IMR-90 (cell line): ENCODE measurements around the gene ATG101. TPM values are rescaled to one million over a fixed set of nuclear protein-coding genes. Genes with fewer than 3 reads are reported as not detected.

Experiments
- ATAC-seq: fragments of 200-7000 bp; cut with Tn5 transposase; 2 replicates; pipeline ENCODE4 v1.9.1; 2020; ENCODE audit warnings: low read depth, mild to moderate bottlenecking, moderate library complexity
- BruUV-seq: library from RNA; stranded (reverse); fragments of 400-500 nt; replicated peaks from 2 replicates; lab custom pipeline; 2021; lab: Mats Ljungman, UMichigan
- CTCF ChIA-PET: fragments of 300-600 bp; formaldehyde crosslinking; extraction: SDS; loops from one replicate; lab custom pipeline; 2021; ENCODE audit warnings: antibody characterized with exemption; lab: Yijun Ruan, JAX
- POLR2A ChIA-PET: fragments of 300-600 bp; sonication (Branson Sonifier 250); formaldehyde crosslinking; loops from one replicate; lab custom pipeline; 2022; ENCODE audit warnings: antibody characterized with exemption; ENCODE audit not compliant: unreplicated experiment; lab: Charles Lee
- DNase-seq: peaks from one replicate; pipeline ENCODE4 v3.0.0; 2013
- H2AFZ ChIP-seq: replicated peaks from 2 replicates; pipeline ENCODE3; 2013; ENCODE audit warnings: low read length, mild to moderate bottlenecking; ENCODE audit not compliant: poor library complexity
- H2AK5ac ChIP-seq: 2 replicates; pipeline ENCODE4 v1.6.1; 2013; ENCODE audit warnings: low read depth, low read length, inconsistent platforms
- H2AK9ac ChIP-seq: replicated peaks from 2 replicates; pipeline ENCODE3; 2013; ENCODE audit warnings: mild to moderate bottlenecking, low read depth, low read length, moderate library complexity; ENCODE audit not compliant: poor library complexity
- H2BK120ac ChIP-seq: 2 replicates; pipeline ENCODE4 v1.6.1; 2013; ENCODE audit warnings: low read depth, low read length, inconsistent platforms
- H2BK15ac ChIP-seq: 3 replicates; pipeline ENCODE4 v1.6.1; 2013; ENCODE audit warnings: low read depth, low read length, inconsistent platforms
- H2BK20ac ChIP-seq: 2 replicates; pipeline ENCODE4 v1.6.1; 2013; ENCODE audit warnings: low read depth, mild to moderate bottlenecking, inconsistent platforms, low read length, moderate library complexity
- H2BK5ac ChIP-seq: 2 replicates; pipeline ENCODE4 v1.6.1; 2013; ENCODE audit warnings: mild to moderate bottlenecking, low read depth, low read length, inconsistent platforms; ENCODE audit not compliant: poor library complexity, severe bottlenecking
- H3K14ac ChIP-seq: replicated peaks from 2 replicates; pipeline ENCODE4 v1.6.1; 2013; ENCODE audit warnings: low read depth, low read length, inconsistent platforms
- H3K18ac ChIP-seq: 2 replicates; pipeline ENCODE4 v1.6.1; 2013; ENCODE audit warnings: low read depth, low read length, control low read depth
- H3K23ac ChIP-seq: 2 replicates; pipeline ENCODE4 v1.6.1; 2013; ENCODE audit warnings: low read depth, low read length, inconsistent platforms
- H3K27ac ChIP-seq: 2 replicates; pipeline ENCODE4 v1.5.1; 2013; ENCODE audit warnings: mild to moderate bottlenecking, control low read depth, low read length; ENCODE audit not compliant: insufficient read depth
- H3K27me3 ChIP-seq: 2 replicates; pipeline ENCODE4 v1.6.1; 2013; ENCODE audit warnings: low read length; ENCODE audit not compliant: control insufficient read depth, insufficient read depth
- H3K36me3 ChIP-seq: 2 replicates; pipeline ENCODE4 v1.6.1; 2013; ENCODE audit warnings: low read length, mixed read lengths; ENCODE audit not compliant: control insufficient read depth, insufficient read depth
- H3K4ac ChIP-seq: 2 replicates; pipeline ENCODE4 v1.6.1; 2013; ENCODE audit warnings: low read depth, low read length, inconsistent platforms
- H3K4me1 ChIP-seq: 2 replicates; pipeline ENCODE4 v1.6.1; 2013; ENCODE audit warnings: low read length, mixed read lengths; ENCODE audit not compliant: control insufficient read depth, insufficient read depth
- H3K4me2 ChIP-seq: 2 replicates; pipeline ENCODE4 v1.6.1; 2013; ENCODE audit warnings: low read depth, mild to moderate bottlenecking, control low read depth, low read length, moderate library complexity
- H3K4me3 ChIP-seq: 2 replicates; pipeline ENCODE4 v1.5.1; 2013; ENCODE audit warnings: low read depth, mild to moderate bottlenecking, control low read depth, low read length, moderate library complexity; ENCODE audit not compliant: insufficient read depth
- H3K56ac ChIP-seq: 2 replicates; pipeline ENCODE4 v1.6.1; 2013; ENCODE audit warnings: low read length, inconsistent platforms; ENCODE audit not compliant: insufficient read depth; ENCODE audit errors: extremely low read depth
- H3K79me1 ChIP-seq, 2 experiments: 2 replicates each; pipeline ENCODE4 v1.6.1; 2013; ENCODE audit warnings: low read length in 2 of 2, inconsistent platforms in 1 of 2, low read depth in 1 of 2
- H3K9ac ChIP-seq: 2 replicates; pipeline ENCODE4 v1.6.1; 2013; ENCODE audit warnings: low read depth, low read length, control low read depth
- H3K9me1 ChIP-seq: 2 replicates; pipeline ENCODE4 v1.6.1; 2013; ENCODE audit warnings: low read length, inconsistent platforms; ENCODE audit not compliant: insufficient read depth
- H3K9me3 ChIP-seq: 2 replicates; pipeline ENCODE4 v1.6.1; 2013; ENCODE audit warnings: low read length; ENCODE audit not compliant: control insufficient read depth, insufficient read depth
- H4K20me1 ChIP-seq: 2 replicates; pipeline ENCODE4 v1.6.1; 2013; ENCODE audit warnings: low read length, inconsistent platforms; ENCODE audit not compliant: insufficient read depth
- H4K5ac ChIP-seq: 2 replicates; pipeline ENCODE4 v1.6.1; 2013; ENCODE audit warnings: mild to moderate bottlenecking, low read depth, low read length, control low read depth
- H4K8ac ChIP-seq, 2 experiments: 2 replicates each; pipeline ENCODE4 v1.6.1; 2013; ENCODE audit warnings: low read depth in 2 of 2, low read length in 2 of 2, control low read depth in 1 of 2, inconsistent platforms in 1 of 2
- H4K91ac ChIP-seq: 2 replicates; pipeline ENCODE4 v1.6.1; 2013; ENCODE audit warnings: low read depth, low read length, inconsistent platforms; ENCODE audit not compliant: insufficient read depth
- BHLHE40 ChIP-seq: fragments of 150-350 bp; IDR thresholded peaks from 2 replicates; pipeline ENCODE4 v1.6.1; 2016; ENCODE audit warnings: mild to moderate bottlenecking, low read depth, low read length
- CEBPB ChIP-seq: IDR thresholded peaks from 2 replicates; pipeline ENCODE4 v1.6.1; 2012; ENCODE audit warnings: low read depth, low read length, improper control_type of control experiment
- CHD1 ChIP-seq: IDR thresholded peaks from 2 replicates; pipeline ENCODE4 v1.6.1; 2012; ENCODE audit warnings: low read depth, low read length, improper control_type of control experiment
- FOS ChIP-seq: fragments of 150-350 bp; IDR thresholded peaks from 2 replicates; pipeline ENCODE4 v1.6.1; 2016; ENCODE audit warnings: low read depth, low read length
- MAFK ChIP-seq: IDR thresholded peaks from 2 replicates; pipeline ENCODE4 v1.6.1; 2012; ENCODE audit warnings: low read depth, low read length, improper control_type of control experiment
- MAZ ChIP-seq: IDR thresholded peaks from 2 replicates; pipeline ENCODE4 v1.6.1; 2012; ENCODE audit warnings: low read depth, mild to moderate bottlenecking, low read length, improper control_type of control experiment, moderate library complexity, borderline replicate concordance
- MXI1 ChIP-seq: IDR thresholded peaks from 2 replicates; pipeline ENCODE4 v1.6.1; 2012; ENCODE audit warnings: low read depth, mild to moderate bottlenecking, low read length, moderate library complexity, borderline replicate concordance
- NFE2L2 ChIP-seq: fragments of 150-350 bp; IDR thresholded peaks from 2 replicates; pipeline ENCODE4 v1.6.1; 2016; ENCODE audit warnings: low read depth, mild to moderate bottlenecking, low read length
- POLR2A ChIP-seq: IDR thresholded peaks from 2 replicates; pipeline ENCODE4 v1.6.1; 2012; ENCODE audit warnings: mild to moderate bottlenecking, low read depth, low read length
- RAD21 ChIP-seq: IDR thresholded peaks from 2 replicates; pipeline ENCODE4 v1.6.1; 2012; ENCODE audit warnings: low read length, improper control_type of control experiment
- RCOR1 ChIP-seq: IDR thresholded peaks from 2 replicates; pipeline ENCODE4 v1.6.1; 2012; ENCODE audit warnings: mild to moderate bottlenecking, low read length, improper control_type of control experiment; ENCODE audit not compliant: insufficient replicate concordance
- RFX5 ChIP-seq: IDR thresholded peaks from 2 replicates; pipeline ENCODE4 v1.8.0; 2012; ENCODE audit warnings: low read depth, mild to moderate bottlenecking, low read length, moderate library complexity
- SMC3 ChIP-seq: fragments of 150-350 bp; IDR thresholded peaks from 2 replicates; pipeline ENCODE4 v1.6.1; 2016; ENCODE audit warnings: low read depth, mild to moderate bottlenecking, antibody characterized with exemption, low read length, moderate library complexity
- WGBS, 2 experiments: methylation state at CpG; one replicate each; pipeline versions ENCODE4 v1.1.5 to v1.1.7; 2013; ENCODE audit warnings: missing lambda C conversion rate in 2 of 2; ENCODE audit not compliant: insufficient read length in 1 of 2; ENCODE audit errors: extremely low coverage in 2 of 2; 5-methylcytosine and 5-hydroxymethylcytosine counted together
- dilution Hi-C: fragments of 300-500 bp; cut with HindIII; formaldehyde crosslinking; loops from one replicate; pipeline ENCODE4 v1.14.3; 2018; ENCODE audit warnings: low sequenced_read_pairs; ENCODE audit not compliant: unreplicated experiment
- in situ Hi-C: fragments of 300-500 bp; cut with MboI; formaldehyde crosslinking; loops from 3 replicates; pipeline ENCODE4 v1.14.3; 2019; ENCODE audit warnings: low sequenced_read_pairs, inconsistent platforms, mixed read lengths
- intact Hi-C: fragments of 100-400 bp; cut with micrococcal nuclease; formaldehyde crosslinking; loops from 2 replicates; pipeline ENCODE4 v1.10.0; 2022
- polyA plus RNA-seq, 3 experiments: library from polyadenylated mRNA; depleted of rRNA; stranded (reverse); fragments of >200 nt; gene quantifications; 2 replicates each; pipeline ENCODE4 v1.2.3, GENCODE V29; 2012; ENCODE audit warnings: low replicate concordance in 1 of 3
- total RNA-seq: library from RNA; depleted of rRNA; stranded (reverse); fragments of >200 nt; gene quantifications from 2 replicates; pipeline ENCODE4 v1.2.3, GENCODE V29; 2012
- TF ChIP-seq, protein P1 (sequence below): fragments of 150-350 bp; IDR thresholded peaks from 2 replicates; pipeline ENCODE4 v1.6.1; 2017; ENCODE audit warnings: mild to moderate bottlenecking, antibody characterized with exemption, low read length, low read depth
- TF ChIP-seq, protein P2 (sequence below): fragments of 150-350 bp; IDR thresholded peaks from 2 replicates; pipeline ENCODE4 v1.6.1; 2016; ENCODE audit warnings: low read depth, mild to moderate bottlenecking, low read length, moderate library complexity, borderline replicate concordance
- TF ChIP-seq, protein P3 (sequence below): conservative IDR thresholded peaks from 2 replicates; pipeline ENCODE4 v1.5.1; 2012; ENCODE audit warnings: mild to moderate bottlenecking, low read depth, low read length, improper control_type of control experiment

ATG101 gene
- total and polyA plus RNA-seq, 2 of the 4 experiments (the other 2 are of a cell fraction): 93.9 to 167 TPM

DNA sequence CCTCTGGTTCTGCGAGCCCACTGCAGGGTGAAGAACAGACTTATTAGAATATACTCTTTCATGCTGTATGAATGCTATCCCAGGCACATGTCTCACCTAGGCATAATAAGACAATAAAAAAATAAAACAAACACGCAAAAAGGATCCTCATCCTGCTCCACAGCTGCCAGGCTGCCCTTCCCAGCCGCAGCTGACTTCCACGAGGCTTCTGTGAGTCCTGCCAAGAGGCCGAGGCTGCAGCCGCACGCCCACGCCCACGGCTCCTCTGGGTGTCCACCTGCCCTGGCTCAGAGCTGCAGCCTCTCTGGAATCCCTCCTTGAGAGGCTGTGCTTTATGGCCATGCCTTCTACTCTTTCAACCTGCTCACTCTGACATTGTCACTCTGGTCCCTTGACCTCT is 16.6 kb downstream of the ATG101 start:
- ChIA-PET CTCF (interaction anchor here (0.5 to 5.5 kb wide), 2 partner anchors 61 to 82 kb away, joined by 3 to 36 read pairs; no protein-coding TSS in a partner anchor), POLR2A (no interaction called here)
- H3K4me1 ChIP-seq: peaks cover 17% of the 10 kb centered on the region
- in situ Hi-C loops (no loop called here), dilution Hi-C loops (no loop called here), intact Hi-C loops (no loop called here)
- H2BK15ac ChIP-seq: no peak overlapping the region
- H2AK5ac ChIP-seq: no peak overlapping the region
- H2BK120ac ChIP-seq: no peak overlapping the region
- no peak overlapping the region for H3K23ac ChIP-seq
- no peaks in the 10 kb centered on the region for H3K9me3 ChIP-seq
- H3K14ac ChIP-seq: no peak overlapping the region
- peaks cover 13% of the 10 kb centered on the region for H4K20me1 ChIP-seq
- peaks cover 0 to 4% of the 10 kb centered on the region in 2 experiments; a peak in 1 of 4 replicates for H3K79me1 ChIP-seq
- H2BK20ac ChIP-seq: no peak overlapping the region
- no peaks in the 10 kb centered on the region for H3K9me1 ChIP-seq
- ATAC-seq (no peak), DNase-seq (peak; percentile 31)
- no peak overlapping the region for H3K27ac ChIP-seq
- H2AK9ac ChIP-seq: no peak overlapping the region
- H3K4me3 ChIP-seq: no peak overlapping the region
- TF ChIP-seq, protein P1, sequence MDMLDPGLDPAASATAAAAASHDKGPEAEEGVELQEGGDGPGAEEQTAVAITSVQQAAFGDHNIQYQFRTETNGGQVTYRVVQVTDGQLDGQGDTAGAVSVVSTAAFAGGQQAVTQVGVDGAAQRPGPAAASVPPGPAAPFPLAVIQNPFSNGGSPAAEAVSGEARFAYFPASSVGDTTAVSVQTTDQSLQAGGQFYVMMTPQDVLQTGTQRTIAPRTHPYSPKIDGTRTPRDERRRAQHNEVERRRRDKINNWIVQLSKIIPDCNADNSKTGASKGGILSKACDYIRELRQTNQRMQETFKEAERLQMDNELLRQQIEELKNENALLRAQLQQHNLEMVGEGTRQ: no peak
- TF ChIP-seq BHLHE40: no peak
- no peak for TF ChIP-seq MAFK
- TF ChIP-seq NFE2L2: no peak
- no peak for TF ChIP-seq MAZ
- TF ChIP-seq MXI1: no peak
- TF ChIP-seq CEBPB: no peak
- no peak for TF ChIP-seq CHD1
- TF ChIP-seq RFX5: no peak
- no peak for TF ChIP-seq RCOR1
- no peak for TF ChIP-seq POLR2A
- TF ChIP-seq RAD21: no peak
- no peak for TF ChIP-seq FOS
- TF ChIP-seq, protein P2, sequence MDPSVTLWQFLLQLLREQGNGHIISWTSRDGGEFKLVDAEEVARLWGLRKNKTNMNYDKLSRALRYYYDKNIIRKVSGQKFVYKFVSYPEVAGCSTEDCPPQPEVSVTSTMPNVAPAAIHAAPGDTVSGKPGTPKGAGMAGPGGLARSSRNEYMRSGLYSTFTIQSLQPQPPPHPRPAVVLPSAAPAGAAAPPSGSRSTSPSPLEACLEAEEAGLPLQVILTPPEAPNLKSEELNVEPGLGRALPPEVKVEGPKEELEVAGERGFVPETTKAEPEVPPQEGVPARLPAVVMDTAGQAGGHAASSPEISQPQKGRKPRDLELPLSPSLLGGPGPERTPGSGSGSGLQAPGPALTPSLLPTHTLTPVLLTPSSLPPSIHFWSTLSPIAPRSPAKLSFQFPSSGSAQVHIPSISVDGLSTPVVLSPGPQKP: no peak
- TF ChIP-seq SMC3: no peak
- TF ChIP-seq, protein P3, sequence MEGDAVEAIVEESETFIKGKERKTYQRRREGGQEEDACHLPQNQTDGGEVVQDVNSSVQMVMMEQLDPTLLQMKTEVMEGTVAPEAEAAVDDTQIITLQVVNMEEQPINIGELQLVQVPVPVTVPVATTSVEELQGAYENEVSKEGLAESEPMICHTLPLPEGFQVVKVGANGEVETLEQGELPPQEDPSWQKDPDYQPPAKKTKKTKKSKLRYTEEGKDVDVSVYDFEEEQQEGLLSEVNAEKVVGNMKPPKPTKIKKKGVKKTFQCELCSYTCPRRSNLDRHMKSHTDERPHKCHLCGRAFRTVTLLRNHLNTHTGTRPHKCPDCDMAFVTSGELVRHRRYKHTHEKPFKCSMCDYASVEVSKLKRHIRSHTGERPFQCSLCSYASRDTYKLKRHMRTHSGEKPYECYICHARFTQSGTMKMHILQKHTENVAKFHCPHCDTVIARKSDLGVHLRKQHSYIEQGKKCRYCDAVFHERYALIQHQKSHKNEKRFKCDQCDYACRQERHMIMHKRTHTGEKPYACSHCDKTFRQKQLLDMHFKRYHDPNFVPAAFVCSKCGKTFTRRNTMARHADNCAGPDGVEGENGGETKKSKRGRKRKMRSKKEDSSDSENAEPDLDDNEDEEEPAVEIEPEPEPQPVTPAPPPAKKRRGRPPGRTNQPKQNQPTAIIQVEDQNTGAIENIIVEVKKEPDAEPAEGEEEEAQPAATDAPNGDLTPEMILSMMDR: no peak
- no peak overlapping the region for H2AFZ ChIP-seq
- 76% methylated on average over 7 of the region's 9 CpGs; no CpG with 5 or more reads in 1 of the 2 experiments for WGBS, 2 experiments
- no TSS peak for BruUV-seq
- H4K5ac ChIP-seq: no peak overlapping the region
- H3K56ac ChIP-seq: no peak overlapping the region
- H3K18ac ChIP-seq: no peak overlapping the region
- no peak overlapping the region for H2BK5ac ChIP-seq
- no peak overlapping the region for H3K9ac ChIP-seq
- H4K8ac ChIP-seq: no peak overlapping the region
- H3K4me2 ChIP-seq: no peak overlapping the region
- no peaks in the 10 kb centered on the region for H3K36me3 ChIP-seq
- H4K91ac ChIP-seq: no peak overlapping the region
- H3K4ac ChIP-seq: no peak overlapping the region
- peaks cover 9% of the 10 kb centered on the region for H3K27me3 ChIP-seq
